Dendritic cell treated with granulocyte-macrophage colony-stimulating factor and Interleukin-4, amounts not matched to agents 40 ng/mL and 50 ng/mL, for 4 days (primary cell): Measurements from ENCODE around the gene PGAP3.
"Not testable (repeated sequence)": the region's sequence is repeated elsewhere in the genome, so short reads cannot be mapped to it uniquely, and the experiment has no call there.

Source experiments
- H3K27ac Mint-ChIP-seq: one replicate; pipeline ENCODE4 v1.8.0; 2022; ENCODE audit warnings: mild to moderate bottlenecking, mixed read lengths
- H3K27me3 Mint-ChIP-seq: one replicate; pipeline ENCODE4 v1.8.0; 2022; ENCODE audit warnings: mild to moderate bottlenecking, mixed read lengths
- H3K36me3 Mint-ChIP-seq: one replicate; pipeline ENCODE4 v1.8.0; 2022; ENCODE audit warnings: low read depth, mixed read lengths
- H3K4me1 Mint-ChIP-seq: one replicate; pipeline ENCODE4 v1.8.0; 2022; ENCODE audit warnings: low read depth, mixed read lengths
- H3K4me3 Mint-ChIP-seq: one replicate; pipeline ENCODE4 v1.8.0; 2022; ENCODE audit warnings: mild to moderate bottlenecking, moderate library complexity, mixed read lengths
- H3K9me3 Mint-ChIP-seq: one replicate; pipeline ENCODE4 v1.8.0; 2022; ENCODE audit warnings: mixed read lengths
- intact Hi-C: fragments of 100-400 bp; cut with micrococcal nuclease; formaldehyde crosslinking; loops from one replicate; pipeline ENCODE4 v1.15.0; 2022

PGAP3 gene

GRCh38 chr17:39687546-39688474 is at the start of gene PGAP3:
TSS of gene PGAP3 (minus strand) at chr17:39688057. CDS start at chr17:39688014, 43 bp downstream.
- Mint-ChIP-seq H3K36me3 (peaks cover 40% of the 10 kb centered on the region), H3K4me3 (peak within 1 kb of the TSS; percentile 84), H3K9me3 (no peaks in the 10 kb centered on the region), H3K4me1 (peaks cover 21% of the 10 kb centered on the region), H3K27ac (peak within 1 kb of the TSS; percentile 84), H3K27me3 (peaks cover 5% of the 10 kb centered on the region)
- intact Hi-C loops: loop anchor here (1.0 to 5.0 kb wide), 2 partner anchors 42 to 239 kb away; partner anchors contain the start of genes LRRC3C, MIEN1 and ORMDL3

- intact Hi-C loops: no loop called here
- H3K9me3 Mint-ChIP-seq: no peaks in the 10 kb centered on the region
- no peak overlapping the region for H3K4me3 Mint-ChIP-seq
- peaks cover 87% of the 10 kb centered on the region for H3K27me3 Mint-ChIP-seq
- H3K27ac Mint-ChIP-seq: no peak overlapping the region
- H3K36me3 Mint-ChIP-seq: no peaks in the 10 kb centered on the region
- peaks cover 27% of the 10 kb centered on the region for H3K4me1 Mint-ChIP-seq
These were observed 49.4 kb upstream of the PGAP3 start for GRCh38 chr17:39737206-39737759.

GRCh38 chr17:39736319-39737165 is 48.7 kb upstream of the PGAP3 start:
- intact Hi-C loops: no loop called here
- H3K27me3 Mint-ChIP-seq: peaks cover 80% of the 10 kb centered on the region
- H3K36me3 Mint-ChIP-seq: no peaks in the 10 kb centered on the region
- H3K27ac Mint-ChIP-seq: no peak overlapping the region
- H3K4me1 Mint-ChIP-seq: peaks cover 27% of the 10 kb centered on the region
- no peak overlapping the region for H3K4me3 Mint-ChIP-seq
- no peaks in the 10 kb centered on the region for H3K9me3 Mint-ChIP-seq

- peaks cover 74% of the 10 kb centered on the region for H3K27me3 Mint-ChIP-seq
- peaks cover 27% of the 10 kb centered on the region for H3K4me1 Mint-ChIP-seq
- H3K9me3 Mint-ChIP-seq: no peaks in the 10 kb centered on the region
These were observed 48.0 kb upstream of the PGAP3 start for GRCh38 chr17:39735882-39736281.

GRCh38 chr17:39732586-39732985 is 44.7 kb upstream of the PGAP3 start:
- Mint-ChIP-seq H3K27ac (no peak overlapping the region), H3K36me3 (peaks cover 20% of the 10 kb centered on the region), H3K9me3 (no peaks in the 10 kb centered on the region), H3K4me1 (peaks cover 24% of the 10 kb centered on the region), H3K27me3 (peaks cover 41% of the 10 kb centered on the region), H3K4me3 (no peak overlapping the region)
- intact Hi-C loops: no loop called here

More at GRCh38 chr17:39735882-39736281, 48.0 kb upstream of the PGAP3 start:
- no peak overlapping the region for H3K4me3 Mint-ChIP-seq
- intact Hi-C loops: no loop called here
- no peak overlapping the region for H3K27ac Mint-ChIP-seq
- H3K36me3 Mint-ChIP-seq: no peaks in the 10 kb centered on the region

GRCh38 chr17:39730095-39730921 is 42.5 kb upstream of the PGAP3 start, which contains the start of gene MIEN1:
TSS of gene MIEN1 (minus strand) at chr17:39730532. CDS start at chr17:39730495, 37 bp downstream.
- Mint-ChIP-seq H3K9me3 (no peaks in the 10 kb centered on the region), H3K27ac (peak within 1 kb of the TSS; percentile 81), H3K27me3 (peaks cover 19% of the 10 kb centered on the region), H3K4me1 (peaks cover 24% of the 10 kb centered on the region), H3K4me3 (peak within 1 kb of the TSS; percentile 83), H3K36me3 (peaks cover 30% of the 10 kb centered on the region)
- intact Hi-C loops: loop anchor here (1.0 kb wide), 2 partner anchors 24 to 42 kb away; partner anchors contain the start of gene PGAP3

GRCh38 chr17:39729280-39729851 is 41.5 kb upstream of the PGAP3 start:
- H3K4me3 Mint-ChIP-seq: peak overlapping the region; percentile 83
- H3K4me1 Mint-ChIP-seq: peaks cover 24% of the 10 kb centered on the region
- intact Hi-C loops: no loop called here
- H3K27me3 Mint-ChIP-seq: peaks cover 12% of the 10 kb centered on the region
- H3K9me3 Mint-ChIP-seq: no peaks in the 10 kb centered on the region
- peaks cover 30% of the 10 kb centered on the region for H3K36me3 Mint-ChIP-seq
- H3K27ac Mint-ChIP-seq: peak overlapping the region; percentile 81

GRCh38 chr17:39727556-39727955 is 39.7 kb upstream of the PGAP3 start:
- Mint-ChIP-seq H3K36me3 (peaks cover 30% of the 10 kb centered on the region), H3K27ac (no peak overlapping the region), H3K27me3 (peaks cover 3% of the 10 kb centered on the region), H3K4me3 (no peak overlapping the region), H3K9me3 (no peaks in the 10 kb centered on the region), H3K4me1 (peaks cover 30% of the 10 kb centered on the region)
- intact Hi-C loops: no loop called here

- Mint-ChIP-seq H3K9me3 (no peaks in the 10 kb centered on the region), H3K27me3 (no peaks in the 10 kb centered on the region), H3K36me3 (peaks cover 30% of the 10 kb centered on the region), H3K4me3 (no peak overlapping the region), H3K4me1 (peaks cover 30% of the 10 kb centered on the region), H3K27ac (no peak overlapping the region)
- intact Hi-C loops: no loop called here
These were observed 38.8 kb upstream of the PGAP3 start for GRCh38 chr17:39726617-39727016.

- H3K27me3 Mint-ChIP-seq, H3K4me3 Mint-ChIP-seq, intact Hi-C loops, H3K27ac Mint-ChIP-seq, H3K9me3 Mint-ChIP-seq: not testable (repeated sequence)
- peaks cover 30% of the 10 kb centered on the region for H3K36me3 Mint-ChIP-seq
- H3K4me1 Mint-ChIP-seq: peaks cover 30% of the 10 kb centered on the region
These were observed 38.1 kb upstream of the PGAP3 start for GRCh38 chr17:39725923-39726322.

- intact Hi-C loops: no loop called here
These were observed 36.9 kb upstream of the PGAP3 start for GRCh38 chr17:39724731-39725130.

GRCh38 chr17:39722965-39723848 is 35.4 kb upstream of the PGAP3 start:
- H3K9me3 Mint-ChIP-seq: no peaks in the 10 kb centered on the region
- no peak overlapping the region for H3K4me3 Mint-ChIP-seq
- no peak overlapping the region for H3K27ac Mint-ChIP-seq
- peaks cover 16% of the 10 kb centered on the region for H3K36me3 Mint-ChIP-seq
- peaks cover 10% of the 10 kb centered on the region for H3K4me1 Mint-ChIP-seq
- H3K27me3 Mint-ChIP-seq: no peaks in the 10 kb centered on the region
- intact Hi-C loops: no loop called here

More at GRCh38 chr17:39724731-39725130, 36.9 kb upstream of the PGAP3 start:
- Mint-ChIP-seq H3K27me3 (no peaks in the 10 kb centered on the region), H3K4me1 (peaks cover 26% of the 10 kb centered on the region), H3K27ac (no peak overlapping the region), H3K4me3 (no peak overlapping the region), H3K36me3 (peaks cover 30% of the 10 kb centered on the region), H3K9me3 (no peaks in the 10 kb centered on the region)
